Stomach (tissue), 4 donors: ENCODE results near the gene SLC3A2.

Experiments used
- POLR2A ChIP-seq, 4 donors: fragments of 450-650 bp; IDR thresholded peaks; one replicate each; pipeline ENCODE4 v1.6.1; 2016; ENCODE audit warnings: antibody characterized with exemption in 4 of 4, control low read depth in 2 of 4, mild to moderate bottlenecking in 1 of 4, moderate library complexity in 1 of 4
- TF ChIP-seq, protein P1 (sequence below), 7 experiments: fragments of 450-650 bp in 4 of 7; fragments of 200-600 bp in 3 of 7; sonication (generic) in 3 of 7; IDR thresholded peaks; one replicate each; pipeline ENCODE4 v1.5.1; 2016 to 2019; ENCODE audit warnings: antibody characterized with exemption in 7 of 7, control low read depth in 2 of 7, mild to moderate bottlenecking in 1 of 7

DNA sequence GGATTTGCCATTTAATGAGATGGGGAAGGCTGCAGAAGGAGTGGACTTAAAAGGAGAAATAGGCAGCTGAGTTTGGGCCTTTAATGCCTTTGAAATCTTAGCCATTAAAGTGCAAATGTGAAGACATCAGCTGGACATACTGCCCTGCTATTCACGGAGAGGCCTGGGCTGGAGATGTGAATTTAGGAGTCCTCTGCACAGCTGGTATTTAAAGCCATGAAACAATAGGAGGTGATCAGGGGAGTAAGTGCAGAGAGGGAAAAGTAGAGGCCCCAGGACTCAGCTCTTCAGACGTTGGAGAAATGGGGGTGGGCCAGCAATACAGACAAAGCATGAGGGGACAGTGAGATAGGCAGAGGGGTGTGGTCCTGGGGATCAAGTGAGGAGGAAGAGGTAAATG lies 16.6 kb downstream of the SLC3A2 start:
- TF ChIP-seq POLR2A (IDR thresholded peaks at IDR 0.05): no peak
- TF ChIP-seq, protein P1, sequence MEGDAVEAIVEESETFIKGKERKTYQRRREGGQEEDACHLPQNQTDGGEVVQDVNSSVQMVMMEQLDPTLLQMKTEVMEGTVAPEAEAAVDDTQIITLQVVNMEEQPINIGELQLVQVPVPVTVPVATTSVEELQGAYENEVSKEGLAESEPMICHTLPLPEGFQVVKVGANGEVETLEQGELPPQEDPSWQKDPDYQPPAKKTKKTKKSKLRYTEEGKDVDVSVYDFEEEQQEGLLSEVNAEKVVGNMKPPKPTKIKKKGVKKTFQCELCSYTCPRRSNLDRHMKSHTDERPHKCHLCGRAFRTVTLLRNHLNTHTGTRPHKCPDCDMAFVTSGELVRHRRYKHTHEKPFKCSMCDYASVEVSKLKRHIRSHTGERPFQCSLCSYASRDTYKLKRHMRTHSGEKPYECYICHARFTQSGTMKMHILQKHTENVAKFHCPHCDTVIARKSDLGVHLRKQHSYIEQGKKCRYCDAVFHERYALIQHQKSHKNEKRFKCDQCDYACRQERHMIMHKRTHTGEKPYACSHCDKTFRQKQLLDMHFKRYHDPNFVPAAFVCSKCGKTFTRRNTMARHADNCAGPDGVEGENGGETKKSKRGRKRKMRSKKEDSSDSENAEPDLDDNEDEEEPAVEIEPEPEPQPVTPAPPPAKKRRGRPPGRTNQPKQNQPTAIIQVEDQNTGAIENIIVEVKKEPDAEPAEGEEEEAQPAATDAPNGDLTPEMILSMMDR (IDR thresholded peaks at IDR 0.05): no peak
